HG02938 (cell line): ENCODE results near the gene LMX1B.

Experiments
- ATAC-seq: cut with Tn5 transposase; IDR thresholded peaks from one replicate; pipeline ENCODE4 v1.9.1; 2021; ENCODE audit warnings: mild to moderate bottlenecking, moderate library complexity; ENCODE audit not compliant: unreplicated experiment

Gene LMX1B

GRCh38 chr9:126734877-126735276, 121.1 kb downstream of the LMX1B start:
- ATAC-seq, result no peak

GRCh38 chr9:126735482-126735881, 121.8 kb downstream of the LMX1B start:
- no peak for ATAC-seq

- ATAC-seq, result no peak
Measured at GRCh38 chr9:126738553-126738952, 124.8 kb downstream of the LMX1B start.

- ATAC-seq, result no peak
Measured at GRCh38 chr9:126743041-126743440, 129.3 kb downstream of the LMX1B start.

- no peak for ATAC-seq
Measured at GRCh38 chr9:126745574-126746411, 132.1 kb downstream of the LMX1B start.
